Epithelial cell of esophagus (primary cell): ENCODE results near the gene COL28A1.

Experiments
- DNase-seq: peaks from one replicate; pipeline ENCODE4 v3.0.0; 2010; ENCODE audit warnings: low read depth
- H3K4me3 ChIP-seq: 2 replicates; pipeline ENCODE4 v1.5.1; 2011; ENCODE audit warnings: mild to moderate bottlenecking, low read length, control low read depth
- TF ChIP-seq, protein P1 (sequence below): IDR thresholded peaks from 2 replicates; pipeline ENCODE4 v1.5.1; 2011; ENCODE audit warnings: low read depth, mild to moderate bottlenecking, low read length, control low read depth, inconsistent platforms; ENCODE audit not compliant: insufficient read depth; ENCODE audit errors: missing control alignments

Gene COL28A1

GRCh38 chr7:7323352-7323751 lies 212.3 kb downstream of the COL28A1 start:
- DNase-seq: peak; percentile 20
- TF ChIP-seq, protein P1, sequence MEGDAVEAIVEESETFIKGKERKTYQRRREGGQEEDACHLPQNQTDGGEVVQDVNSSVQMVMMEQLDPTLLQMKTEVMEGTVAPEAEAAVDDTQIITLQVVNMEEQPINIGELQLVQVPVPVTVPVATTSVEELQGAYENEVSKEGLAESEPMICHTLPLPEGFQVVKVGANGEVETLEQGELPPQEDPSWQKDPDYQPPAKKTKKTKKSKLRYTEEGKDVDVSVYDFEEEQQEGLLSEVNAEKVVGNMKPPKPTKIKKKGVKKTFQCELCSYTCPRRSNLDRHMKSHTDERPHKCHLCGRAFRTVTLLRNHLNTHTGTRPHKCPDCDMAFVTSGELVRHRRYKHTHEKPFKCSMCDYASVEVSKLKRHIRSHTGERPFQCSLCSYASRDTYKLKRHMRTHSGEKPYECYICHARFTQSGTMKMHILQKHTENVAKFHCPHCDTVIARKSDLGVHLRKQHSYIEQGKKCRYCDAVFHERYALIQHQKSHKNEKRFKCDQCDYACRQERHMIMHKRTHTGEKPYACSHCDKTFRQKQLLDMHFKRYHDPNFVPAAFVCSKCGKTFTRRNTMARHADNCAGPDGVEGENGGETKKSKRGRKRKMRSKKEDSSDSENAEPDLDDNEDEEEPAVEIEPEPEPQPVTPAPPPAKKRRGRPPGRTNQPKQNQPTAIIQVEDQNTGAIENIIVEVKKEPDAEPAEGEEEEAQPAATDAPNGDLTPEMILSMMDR: no peak
- no peak overlapping the region for H3K4me3 ChIP-seq

- peak; percentile 91 for DNase-seq
- TF ChIP-seq, protein P1: no peak
- H3K4me3 ChIP-seq: no peak overlapping the region
Measured at GRCh38 chr7:7321681-7322080, 214.0 kb downstream of the COL28A1 start.

- no peak overlapping the region for H3K4me3 ChIP-seq
- TF ChIP-seq, protein P1: no peak
- no peak for DNase-seq
Measured at GRCh38 chr7:7318601-7319000, 217.1 kb downstream of the COL28A1 start.

DNA sequence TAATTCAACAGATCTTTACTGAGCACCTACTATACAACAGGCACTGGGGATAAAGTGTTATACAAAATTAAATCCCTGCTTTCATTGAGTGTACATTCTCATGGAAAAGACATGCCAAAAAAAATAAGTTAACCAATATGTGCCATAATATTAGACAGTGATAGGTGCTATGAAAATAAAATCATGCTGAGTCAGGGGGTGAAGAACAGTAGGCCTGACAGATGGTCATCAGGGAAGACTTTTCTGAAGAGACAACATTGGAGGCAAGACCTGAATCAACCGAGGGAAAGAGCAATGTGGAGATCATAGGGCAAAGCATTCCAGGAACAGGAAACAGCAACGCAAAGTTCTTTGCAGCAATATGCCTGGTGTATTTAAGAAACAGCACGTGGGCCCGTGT lies 217.8 kb downstream of the COL28A1 start:
- no peak overlapping the region for H3K4me3 ChIP-seq
- no peak for DNase-seq
- TF ChIP-seq, protein P1: no peak

GRCh38 chr7:7315851-7316250 lies 219.8 kb downstream of the COL28A1 start:
- TF ChIP-seq, protein P1: no peak
- H3K4me3 ChIP-seq: no peak overlapping the region
- DNase-seq: no peak

DNA sequence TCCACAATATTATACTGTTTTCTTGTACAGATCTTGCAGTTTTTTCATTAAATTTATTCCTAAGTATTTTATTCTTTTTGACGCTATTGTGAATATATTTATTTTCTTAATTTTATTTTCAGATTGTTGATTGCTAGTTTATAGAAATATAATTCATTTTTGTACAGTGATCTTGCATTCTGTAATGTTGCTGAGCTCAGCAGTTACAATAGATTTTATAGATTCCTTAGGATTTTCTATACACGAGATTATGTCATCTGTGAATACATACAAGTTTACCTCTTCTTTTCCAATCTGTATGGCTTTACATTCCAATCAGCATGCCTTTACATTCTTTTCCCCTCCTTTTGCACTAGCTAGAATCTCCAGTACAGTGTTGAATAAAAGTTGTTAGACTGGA lies 223.3 kb downstream of the COL28A1 start:
- no peak for DNase-seq
- TF ChIP-seq, protein P1: no peak
- no peak overlapping the region for H3K4me3 ChIP-seq

- DNase-seq: no peak
- TF ChIP-seq, protein P1: no peak
- H3K4me3 ChIP-seq: no peak overlapping the region
Measured at GRCh38 chr7:7311001-7311400, 224.7 kb downstream of the COL28A1 start.
